K562 (cell line): Measurements from ENCODE around the gene LYPD6B. TPM values are rescaled to one million over a fixed set of nuclear protein-coding genes. Genes with fewer than 3 reads are reported as not detected.

Source experiments
- ATAC-seq: fragments of 200-7000 bp; cut with Tn5 transposase; 3 replicates; pipeline ENCODE4 v1.9.1; 2020; ENCODE audit warnings: moderate library complexity
- BruUV-seq: library from RNA; stranded (reverse); fragments of 400-500 nt; replicated peaks from 2 replicates; lab custom pipeline; 2021; lab: Mats Ljungman, UMichigan
- CTCF ChIA-PET: fragments of 300-600 bp; formaldehyde crosslinking; extraction: SDS; loops from one replicate; lab custom pipeline; 2021; ENCODE audit warnings: low intra/inter-chr PET ratio; lab: Yijun Ruan, JAX
- POLR2A ChIA-PET: fragments of 300-600, 350-650 bp; sonication (Branson Sonifier 250); formaldehyde crosslinking; extraction: SDS; loops from one replicate; lab custom pipeline; 2021; ENCODE audit warnings: antibody characterized with exemption, inconsistent platforms; lab: Yijun Ruan, JAX
- DNase-seq, 4 experiments: peaks; one replicate each; pipeline versions ENCODE4 v3.0.0 to v3.0.0-alpha.2; 2011 to 2018; ENCODE audit warnings: low spot score in 3 of 4, mixed read lengths in 3 of 4; ENCODE audit errors: extremely low read depth in 1 of 4
- FAIRE-seq: peaks from 2 replicates; lab custom pipeline; 2011; peaks lifted over from hg19 to GRCh38; lab: Jason Lieb, UNC
- H2AFZ ChIP-seq: 2 replicates; pipeline ENCODE4 v1.6.0; 2011; ENCODE audit warnings: low read depth, low read length, control low read depth, inconsistent platforms
- H3K27ac ChIP-seq: fragments of 200-600 bp; 3 replicates; pipeline ENCODE4 v1.8.0; 2011; ENCODE audit warnings: low read depth, mild to moderate bottlenecking, control low read depth, inconsistent platforms, low read length, moderate library complexity, mixed read lengths; ENCODE audit errors: extremely low read depth
- H3K27me3 ChIP-seq, 2 experiments: fragments of 300-600 bp in 1 of 2; 2 replicates in 1 of 2; 3 replicates in 1 of 2; pipeline versions ENCODE4 v1.6.0 to v1.8.0; 2011; ENCODE audit warnings: inconsistent platforms in 2 of 2, low read length in 2 of 2, mild to moderate bottlenecking in 1 of 2, mixed read lengths in 1 of 2, moderate library complexity in 1 of 2; ENCODE audit not compliant: control insufficient read depth in 2 of 2, insufficient read depth in 2 of 2
- H3K36me3 ChIP-seq: fragments of 300-600 bp; 3 replicates; pipeline ENCODE4 v1.8.0; 2011; ENCODE audit warnings: mild to moderate bottlenecking, low read length, inconsistent platforms; ENCODE audit not compliant: control insufficient read depth, insufficient read depth
- H3K4me1 ChIP-seq, 2 experiments: fragments of 200-600 bp in 1 of 2; replicated peaks in 1 of 2; 2 replicates in 1 of 2; 3 replicates in 1 of 2; pipeline versions ENCODE4 v1.5.1 to v1.8.0; 2011; ENCODE audit warnings: inconsistent platforms in 2 of 2, low read length in 2 of 2, mild to moderate bottlenecking in 1 of 2, mixed read lengths in 1 of 2, moderate library complexity in 1 of 2; ENCODE audit not compliant: control insufficient read depth in 2 of 2, insufficient read depth in 2 of 2
- H3K4me2 ChIP-seq: 2 replicates; pipeline ENCODE4 v1.6.1; 2011; ENCODE audit warnings: low read length, control low read depth, inconsistent platforms, mixed read lengths; ENCODE audit not compliant: insufficient read depth
- H3K4me3 ChIP-seq: fragments of 200-600 bp; sonication (generic), shearing (Covaris generic); 2 replicates; pipeline ENCODE4 v1.5.1; 2016; ENCODE audit warnings: control low read depth, inconsistent platforms
- H3K79me2 ChIP-seq: fragments of 200-600 bp; 3 replicates; pipeline ENCODE4 v1.8.0; 2011; ENCODE audit warnings: low read length, inconsistent platforms; ENCODE audit not compliant: control insufficient read depth, insufficient read depth
- H3K9ac ChIP-seq, 2 experiments: 2 replicates each; pipeline versions ENCODE4 v1.6.0 to v1.6.1; 2011; ENCODE audit warnings: low read depth in 2 of 2, low read length in 2 of 2, control low read depth in 1 of 2, inconsistent platforms in 1 of 2, mild to moderate bottlenecking in 1 of 2, mixed read lengths in 1 of 2; ENCODE audit not compliant: insufficient read depth in 1 of 2
- H3K9me1 ChIP-seq: one replicate; pipeline ENCODE4 v1.6.0; 2011; ENCODE audit warnings: inconsistent platforms, mild to moderate bottlenecking, low read length, moderate library complexity; ENCODE audit not compliant: control insufficient read depth, insufficient read depth
- H3K9me3 ChIP-seq: replicated peaks from 2 replicates; pipeline ENCODE4 v1.5.1; 2011; ENCODE audit warnings: low read depth, low read length, inconsistent platforms; ENCODE audit not compliant: control insufficient read depth, insufficient read depth
- H4K20me1 ChIP-seq: replicated peaks from 2 replicates; pipeline ENCODE4 v1.6.1; 2011; ENCODE audit warnings: low read length, inconsistent platforms, mixed read lengths; ENCODE audit not compliant: control insufficient read depth, insufficient read depth
- CHD1 ChIP-seq: fragments of 200-600 bp; sonication (generic); IDR thresholded peaks from one replicate; pipeline ENCODE4 v1.6.1; 2012; ENCODE audit warnings: mild to moderate bottlenecking, moderate library complexity, low read length, inconsistent platforms
- CHD4 ChIP-seq: fragments of 200-600 bp; sonication (generic); IDR thresholded peaks from 3 replicates; pipeline ENCODE4 v1.6.1; 2012; ENCODE audit warnings: low read depth, mild to moderate bottlenecking, mixed read lengths, low read length, inconsistent platforms; ENCODE audit not compliant: insufficient read depth, insufficient replicate concordance, poor library complexity, severe bottlenecking
- NCOA1 ChIP-seq: fragments of 450-650 bp; IDR thresholded peaks from 2 replicates; pipeline ENCODE4 v1.6.1; 2016; ENCODE audit warnings: low read depth
- NCOA6 ChIP-seq: fragments of 450-650 bp; IDR thresholded peaks from 2 replicates; pipeline ENCODE4 v1.6.1; 2017; ENCODE audit warnings: mild to moderate bottlenecking
- YBX1 ChIP-seq: fragments of 450-650 bp; IDR thresholded peaks from 2 replicates; pipeline ENCODE4 v1.7.1; 2016; ENCODE audit warnings: mild to moderate bottlenecking
- ZKSCAN8 ChIP-seq: fragments of 200-800 bp; sonication (Bioruptor generic); IDR thresholded peaks from 2 replicates; pipeline ENCODE4 v1.6.1; 2016; ENCODE audit warnings: missing genetic modification characterization, missing compliant biosample characterization
- ZNF217 ChIP-seq: sonication (generic); formaldehyde crosslinking; IDR thresholded peaks from 2 replicates; pipeline ENCODE4 v1.8.0; 2022; ENCODE audit warnings: mild to moderate bottlenecking, missing genetic modification reagents
- ZNF311 ChIP-seq: fragments of 250-450 bp; sonication (Bioruptor Pico); IDR thresholded peaks from 2 replicates; pipeline ENCODE4 v1.4.0; 2020; ENCODE audit warnings: mild to moderate bottlenecking, moderate library complexity
- ZZZ3 ChIP-seq: fragments of 450-650 bp; IDR thresholded peaks from 2 replicates; pipeline ENCODE4 v1.6.1; 2016; ENCODE audit warnings: antibody characterized with exemption, mild to moderate bottlenecking, moderate library complexity
- WGBS: fragments of 100-300 bp; shearing (Covaris generic); methylation state at CpG from one replicate; pipeline ENCODE4 v1.1.6; 2016; ENCODE audit warnings: low coverage, mixed read lengths; ENCODE audit not compliant: insufficient coverage; ENCODE audit errors: missing lambda C conversion rate; 5-methylcytosine and 5-hydroxymethylcytosine counted together
- in situ Hi-C: fragments of 300-500 bp; cut with MboI; formaldehyde crosslinking; loops from 4 replicates; pipeline ENCODE4 v1.15.0; 2018; ENCODE audit warnings: inconsistent platforms, mixed read lengths
- intact Hi-C: fragments of 100-400 bp; cut with micrococcal nuclease; formaldehyde crosslinking; loops from 2 replicates; pipeline ENCODE4 v1.14.2; 2022
- polyA plus RNA-seq, 8 experiments: library from polyadenylated mRNA; depleted of rRNA in 4 of 8; stranded (reverse) in 5 of 8; unstranded in 3 of 8; fragments of >200 nt; fragmentation: Nextera tagmentation in 2 of 8; fragmentation: Illumina TruSeq in 1 of 8; extraction: Ambion mirVana in 2 of 8; extraction: Trizol in 1 of 8; gene quantifications; 2 replicates each; pipeline versions ENCODE4 v1.2.1 to v1.2.3, GENCODE V29; 2011 to 2014; ENCODE audit warnings: inconsistent platforms in 1 of 8, missing spikeins in 1 of 8
- total RNA-seq, 7 experiments: library from RNA; depleted of rRNA in 6 of 7; stranded (reverse); fragments of >200 nt in 6 of 7; fragmentation: Illumina TruSeq in 2 of 7; extraction: Trizol in 2 of 7; gene quantifications; 2 replicates each; pipeline versions ENCODE4 v1.2.1 to v1.2.3, GENCODE V29; 2011 to 2021; ENCODE audit warnings: low replicate concordance in 1 of 7
- TF ChIP-seq, protein P1 (sequence below): fragments of 450-650 bp; IDR thresholded peaks from 2 replicates; pipeline ENCODE4 v1.6.1; 2016; ENCODE audit warnings: antibody characterized with exemption
- TF ChIP-seq, protein P2 (sequence below): sonication (generic); formaldehyde crosslinking; IDR thresholded peaks from 2 replicates; pipeline ENCODE4 v1.9.0; 2022; ENCODE audit warnings: mild to moderate bottlenecking, missing genetic modification reagents
- TF ChIP-seq, protein P3 (sequence below): fragments of 200-400 bp; formaldehyde crosslinking; IDR thresholded peaks from 2 replicates; pipeline ENCODE4 v1.6.1; 2017; ENCODE audit warnings: mild to moderate bottlenecking, low read depth, low read length, moderate library complexity
- TF ChIP-seq, protein P4 (sequence below): sonication (generic); formaldehyde crosslinking; IDR thresholded peaks from 2 replicates; pipeline ENCODE4 v1.8.1; 2023; ENCODE audit warnings: mild to moderate bottlenecking, missing genetic modification reagents, moderate library complexity
- TF ChIP-seq, protein P5 (sequence below): IDR thresholded peaks from 2 replicates; pipeline ENCODE4 v1.6.1; 2011; ENCODE audit warnings: borderline replicate concordance, low read depth, mild to moderate bottlenecking, moderate library complexity, low read length; ENCODE audit not compliant: insufficient read depth, poor library complexity, severe bottlenecking
- TF ChIP-seq, protein P6 (sequence below): sonication (generic); formaldehyde crosslinking; IDR thresholded peaks from 2 replicates; pipeline ENCODE4 v1.8.1; 2022; ENCODE audit warnings: missing genetic modification reagents

LYPD6B gene
- total and polyA plus RNA-seq, 9 of the 15 experiments (the other 6 are each of a cell fraction or from before 2014, with no cell fraction given), result not detected

DNA sequence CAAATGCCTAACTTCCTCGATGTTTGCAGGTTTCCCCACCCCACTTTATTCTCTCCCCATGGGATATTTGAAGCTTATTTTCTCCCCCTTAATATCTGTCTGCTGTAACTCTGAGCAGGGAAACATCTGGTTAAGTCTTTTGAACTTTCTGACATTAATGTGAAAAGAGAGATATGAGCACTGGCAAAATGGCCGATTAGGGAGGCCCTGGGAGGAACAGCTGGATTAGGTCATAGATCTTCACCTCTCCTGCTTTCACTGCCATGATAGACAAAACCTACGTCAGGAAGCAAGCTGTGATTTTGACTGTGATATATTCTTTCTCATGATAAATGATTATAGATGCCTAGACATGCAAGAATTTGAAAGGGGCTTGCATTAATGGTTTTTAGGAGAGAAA, 43.6 kb downstream of the LYPD6B start:
- ATAC-seq (no peak), DNase-seq (no peak), FAIRE-seq (no peak)
- ChIA-PET CTCF (no interaction called here), POLR2A (interaction anchor here (0.5 to 0.7 kb wide), 3 partner anchors 104 to 651 kb away, joined by 3 read pairs; no protein-coding TSS in a partner anchor)
- H3K4me1 ChIP-seq, result no peaks in the 10 kb centered on the region
- no peak overlapping the region for H3K9ac ChIP-seq
- no peak overlapping the region for H3K4me3 ChIP-seq
- no TSS peak for BruUV-seq
- in situ Hi-C loops (no loop called here), intact Hi-C loops (no loop called here)
- no peaks in the 10 kb centered on the region for H3K9me3 ChIP-seq
- H4K20me1 ChIP-seq, result no peaks in the 10 kb centered on the region
- no peak overlapping the region for H3K4me2 ChIP-seq
- H3K79me2 ChIP-seq, result no peaks in the 10 kb centered on the region
- 0% methylated on average over 3 of the region's 3 CpGs for WGBS
- H2AFZ ChIP-seq, result no peak overlapping the region
- no peaks in the 10 kb centered on the region for H3K27me3 ChIP-seq
- H3K27ac ChIP-seq, result no peak overlapping the region
- no peaks in the 10 kb centered on the region for H3K36me3 ChIP-seq
- no peaks in the 10 kb centered on the region for H3K9me1 ChIP-seq
- no peak for TF ChIP-seq ZNF217 (CRISPR knock-in tag)
- TF ChIP-seq, protein P1, sequence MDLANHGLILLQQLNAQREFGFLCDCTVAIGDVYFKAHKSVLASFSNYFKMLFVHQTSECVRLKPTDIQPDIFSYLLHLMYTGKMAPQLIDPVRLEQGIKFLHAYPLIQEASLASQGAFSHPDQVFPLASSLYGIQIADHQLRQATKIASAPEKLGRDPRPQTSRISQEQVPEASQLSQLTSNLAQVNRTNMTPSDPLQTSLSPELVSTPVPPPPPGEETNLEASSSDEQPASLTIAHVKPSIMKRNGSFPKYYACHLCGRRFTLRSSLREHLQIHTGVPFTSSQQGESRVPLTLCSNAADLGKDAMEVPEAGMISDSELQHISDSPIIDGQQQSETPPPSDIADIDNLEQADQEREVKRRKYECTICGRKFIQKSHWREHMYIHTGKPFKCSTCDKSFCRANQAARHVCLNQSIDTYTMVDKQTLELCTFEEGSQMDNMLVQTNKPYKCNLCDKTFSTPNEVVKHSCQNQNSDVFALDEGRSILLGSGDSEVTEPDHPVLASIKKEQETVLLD, result no peak
- TF ChIP-seq, protein P2, sequence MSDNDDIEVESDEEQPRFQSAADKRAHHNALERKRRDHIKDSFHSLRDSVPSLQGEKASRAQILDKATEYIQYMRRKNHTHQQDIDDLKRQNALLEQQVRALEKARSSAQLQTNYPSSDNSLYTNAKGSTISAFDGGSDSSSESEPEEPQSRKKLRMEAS, result no peak
- TF ChIP-seq, protein P3, sequence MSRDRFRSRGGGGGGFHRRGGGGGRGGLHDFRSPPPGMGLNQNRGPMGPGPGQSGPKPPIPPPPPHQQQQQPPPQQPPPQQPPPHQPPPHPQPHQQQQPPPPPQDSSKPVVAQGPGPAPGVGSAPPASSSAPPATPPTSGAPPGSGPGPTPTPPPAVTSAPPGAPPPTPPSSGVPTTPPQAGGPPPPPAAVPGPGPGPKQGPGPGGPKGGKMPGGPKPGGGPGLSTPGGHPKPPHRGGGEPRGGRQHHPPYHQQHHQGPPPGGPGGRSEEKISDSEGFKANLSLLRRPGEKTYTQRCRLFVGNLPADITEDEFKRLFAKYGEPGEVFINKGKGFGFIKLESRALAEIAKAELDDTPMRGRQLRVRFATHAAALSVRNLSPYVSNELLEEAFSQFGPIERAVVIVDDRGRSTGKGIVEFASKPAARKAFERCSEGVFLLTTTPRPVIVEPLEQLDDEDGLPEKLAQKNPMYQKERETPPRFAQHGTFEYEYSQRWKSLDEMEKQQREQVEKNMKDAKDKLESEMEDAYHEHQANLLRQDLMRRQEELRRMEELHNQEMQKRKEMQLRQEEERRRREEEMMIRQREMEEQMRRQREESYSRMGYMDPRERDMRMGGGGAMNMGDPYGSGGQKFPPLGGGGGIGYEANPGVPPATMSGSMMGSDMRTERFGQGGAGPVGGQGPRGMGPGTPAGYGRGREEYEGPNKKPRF, result no peak
- TF ChIP-seq CHD4, result no peak
- TF ChIP-seq ZNF311, result no peak
- TF ChIP-seq, protein P4, sequence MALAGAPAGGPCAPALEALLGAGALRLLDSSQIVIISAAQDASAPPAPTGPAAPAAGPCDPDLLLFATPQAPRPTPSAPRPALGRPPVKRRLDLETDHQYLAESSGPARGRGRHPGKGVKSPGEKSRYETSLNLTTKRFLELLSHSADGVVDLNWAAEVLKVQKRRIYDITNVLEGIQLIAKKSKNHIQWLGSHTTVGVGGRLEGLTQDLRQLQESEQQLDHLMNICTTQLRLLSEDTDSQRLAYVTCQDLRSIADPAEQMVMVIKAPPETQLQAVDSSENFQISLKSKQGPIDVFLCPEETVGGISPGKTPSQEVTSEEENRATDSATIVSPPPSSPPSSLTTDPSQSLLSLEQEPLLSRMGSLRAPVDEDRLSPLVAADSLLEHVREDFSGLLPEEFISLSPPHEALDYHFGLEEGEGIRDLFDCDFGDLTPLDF (CRISPR knock-in tag), result no peak
- TF ChIP-seq, protein P5, sequence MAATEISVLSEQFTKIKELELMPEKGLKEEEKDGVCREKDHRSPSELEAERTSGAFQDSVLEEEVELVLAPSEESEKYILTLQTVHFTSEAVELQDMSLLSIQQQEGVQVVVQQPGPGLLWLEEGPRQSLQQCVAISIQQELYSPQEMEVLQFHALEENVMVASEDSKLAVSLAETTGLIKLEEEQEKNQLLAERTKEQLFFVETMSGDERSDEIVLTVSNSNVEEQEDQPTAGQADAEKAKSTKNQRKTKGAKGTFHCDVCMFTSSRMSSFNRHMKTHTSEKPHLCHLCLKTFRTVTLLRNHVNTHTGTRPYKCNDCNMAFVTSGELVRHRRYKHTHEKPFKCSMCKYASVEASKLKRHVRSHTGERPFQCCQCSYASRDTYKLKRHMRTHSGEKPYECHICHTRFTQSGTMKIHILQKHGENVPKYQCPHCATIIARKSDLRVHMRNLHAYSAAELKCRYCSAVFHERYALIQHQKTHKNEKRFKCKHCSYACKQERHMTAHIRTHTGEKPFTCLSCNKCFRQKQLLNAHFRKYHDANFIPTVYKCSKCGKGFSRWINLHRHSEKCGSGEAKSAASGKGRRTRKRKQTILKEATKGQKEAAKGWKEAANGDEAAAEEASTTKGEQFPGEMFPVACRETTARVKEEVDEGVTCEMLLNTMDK, result no peak
- no peak for TF ChIP-seq CHD1
- no peak for TF ChIP-seq ZKSCAN8
- no peak for TF ChIP-seq ZZZ3
- TF ChIP-seq NCOA1, result no peak
- TF ChIP-seq, protein P6, sequence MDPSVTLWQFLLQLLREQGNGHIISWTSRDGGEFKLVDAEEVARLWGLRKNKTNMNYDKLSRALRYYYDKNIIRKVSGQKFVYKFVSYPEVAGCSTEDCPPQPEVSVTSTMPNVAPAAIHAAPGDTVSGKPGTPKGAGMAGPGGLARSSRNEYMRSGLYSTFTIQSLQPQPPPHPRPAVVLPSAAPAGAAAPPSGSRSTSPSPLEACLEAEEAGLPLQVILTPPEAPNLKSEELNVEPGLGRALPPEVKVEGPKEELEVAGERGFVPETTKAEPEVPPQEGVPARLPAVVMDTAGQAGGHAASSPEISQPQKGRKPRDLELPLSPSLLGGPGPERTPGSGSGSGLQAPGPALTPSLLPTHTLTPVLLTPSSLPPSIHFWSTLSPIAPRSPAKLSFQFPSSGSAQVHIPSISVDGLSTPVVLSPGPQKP (CRISPR knock-in tag), result no peak
- TF ChIP-seq YBX1, result no peak
- no peak for TF ChIP-seq NCOA6
